ENCODE results near the gene MLX.
"Not testable (repeated sequence)": the region's sequence is repeated elsewhere in the genome, so short reads cannot be mapped to it uniquely, and the experiment has no call there.

The MLX gene

DNA sequence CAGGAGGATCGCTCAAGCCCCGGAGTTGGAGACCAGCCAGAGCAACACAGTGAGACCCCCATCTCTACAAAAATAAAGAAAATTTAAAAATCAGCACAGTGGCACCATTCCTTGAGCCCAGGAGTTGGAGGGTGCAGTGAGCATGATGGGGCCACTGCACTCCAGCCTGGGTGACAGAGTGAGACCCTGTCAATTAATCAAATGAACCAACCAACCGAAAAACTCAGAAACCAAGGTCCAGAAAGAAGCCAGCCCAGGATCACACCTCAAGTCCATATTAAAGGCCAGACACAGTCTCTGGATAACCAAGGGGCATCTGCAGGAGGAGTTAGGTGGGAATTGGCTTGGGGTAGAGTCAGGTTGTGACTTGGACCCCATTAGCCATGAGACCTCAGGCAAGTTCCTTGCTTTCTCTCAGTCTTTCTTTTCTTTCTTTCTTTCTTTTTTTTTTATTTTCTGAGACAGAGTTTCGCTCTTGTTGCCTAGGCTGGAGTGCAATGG, 11.7 kb upstream of the MLX start:
- DNase-seq (ENCODE audit: low read depth in 1 of 2, low spot score in 1 of 2), result no peak

DNA sequence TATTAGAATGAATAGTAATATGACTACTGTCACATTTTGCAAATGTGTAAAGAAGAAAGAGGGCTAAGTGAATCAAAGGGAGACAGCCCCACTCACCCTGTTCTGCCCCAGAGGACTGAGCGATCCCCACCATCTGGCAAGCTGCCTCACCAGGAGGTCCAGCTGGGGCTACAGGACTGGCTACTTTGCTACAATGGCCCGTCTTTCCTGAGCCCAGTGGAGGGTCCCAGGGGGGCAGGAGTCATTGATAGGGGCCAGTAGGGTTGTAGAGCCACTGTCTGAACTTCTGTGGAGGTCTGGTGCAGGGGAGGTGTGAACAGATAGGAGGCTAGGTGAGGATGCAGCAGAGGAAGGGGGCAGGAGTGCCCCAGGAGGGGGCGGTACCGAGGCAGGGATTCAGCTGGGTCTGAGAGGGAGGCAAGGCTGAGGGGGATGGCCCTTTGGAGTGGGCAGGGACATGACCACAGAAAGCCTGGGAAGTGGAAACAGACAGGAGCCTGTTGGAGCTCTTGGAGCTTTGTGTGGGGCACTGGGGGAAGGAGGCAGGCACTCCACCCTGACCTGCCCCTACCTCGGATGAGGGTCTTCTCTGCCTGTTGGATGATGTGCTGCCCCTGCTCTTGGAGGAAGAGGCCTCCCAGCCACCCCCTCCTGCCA, 10.8 kb upstream of the MLX start:
- DNase-seq (ENCODE audit: low read depth in 1 of 2, low spot score in 1 of 2), result not testable (repeated sequence)

DNA sequence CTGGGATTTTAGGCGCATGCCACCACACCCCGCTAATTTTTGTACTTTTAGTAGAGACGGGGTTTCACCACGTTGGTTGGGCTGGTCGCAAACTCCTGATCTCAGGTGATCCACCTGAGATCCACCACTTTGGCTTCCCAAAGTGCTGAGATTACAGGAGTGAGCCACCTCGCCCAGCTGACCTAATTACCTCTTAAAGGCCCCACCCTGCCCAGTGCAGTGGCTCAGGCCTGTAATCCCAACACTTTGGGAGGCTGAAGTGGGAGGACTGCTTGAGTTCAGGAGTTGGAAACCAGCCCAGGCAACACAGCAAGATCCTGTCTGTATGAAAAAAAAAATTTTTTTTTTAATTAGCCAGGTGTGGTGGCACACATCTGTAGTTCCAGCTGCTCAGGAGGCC, 7.8 kb upstream of the MLX start:
- DNase-seq (ENCODE audit: low read depth in 1 of 2, low spot score in 1 of 2), result no peak

- DNase-seq (ENCODE audit: low read depth in 1 of 2, low spot score in 1 of 2), result no peak
Observed at GRCh38 chr17:42560246-42560645, 6.7 kb upstream of the MLX start.

DNA sequence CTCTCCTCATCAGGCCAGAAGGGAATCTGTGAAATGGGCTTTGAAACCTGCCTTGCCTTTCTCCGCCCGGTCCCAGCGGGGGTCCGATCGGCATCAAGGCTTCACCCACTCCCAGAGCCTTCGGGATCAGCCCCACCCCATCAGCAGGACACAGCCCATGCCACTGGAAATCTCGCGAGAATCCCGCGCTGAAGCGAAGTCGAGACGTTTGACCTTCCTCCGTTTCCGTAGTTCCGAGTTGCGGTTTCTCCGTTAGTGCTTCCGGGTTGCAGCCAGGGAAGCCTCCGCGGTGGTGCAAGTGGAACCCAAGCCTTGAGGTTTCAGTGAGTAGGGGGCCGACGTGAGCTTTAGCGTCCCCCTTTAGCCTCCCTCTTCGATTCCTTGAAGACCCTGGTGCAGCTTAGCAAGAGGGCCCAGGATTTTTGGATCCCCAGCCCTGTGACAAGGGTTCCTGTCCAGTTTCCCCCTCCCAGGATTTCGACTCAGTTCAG, 5.0 kb upstream of the MLX start, which contains the start of gene COASY:
Gene COASY (plus strand): TSS at position 252 of the 491 bp plus-strand sequence. CDS start 475 bp downstream, outside the sequence.
- DNase-seq (ENCODE audit: low read depth in 1 of 2, low spot score in 1 of 2), result peak; percentile 77 to 79

- no peak for DNase-seq (ENCODE audit: low read depth in 1 of 2, low spot score in 1 of 2)
Observed at GRCh38 chr17:42562388-42563142, 4.3 kb upstream of the MLX start.

DNA sequence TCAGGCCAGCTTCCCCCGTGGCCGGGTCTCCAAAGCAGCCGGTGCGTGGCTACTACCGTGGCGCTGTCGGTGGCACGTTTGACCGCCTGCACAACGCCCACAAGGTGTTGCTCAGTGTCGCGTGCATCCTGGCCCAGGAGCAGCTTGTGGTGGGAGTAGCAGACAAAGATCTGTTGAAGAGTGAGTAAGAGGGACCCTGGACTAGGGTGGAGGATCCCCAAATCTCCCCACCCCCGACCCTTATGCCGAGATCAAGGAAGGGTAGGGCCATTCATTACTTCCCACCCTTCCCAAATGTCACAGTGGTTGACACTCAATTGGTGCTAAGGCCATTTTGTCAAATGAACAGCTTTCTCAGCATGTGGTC, 3.8 kb upstream of the MLX start:
- no peak for DNase-seq (ENCODE audit: low read depth in 1 of 2, low spot score in 1 of 2)

DNA sequence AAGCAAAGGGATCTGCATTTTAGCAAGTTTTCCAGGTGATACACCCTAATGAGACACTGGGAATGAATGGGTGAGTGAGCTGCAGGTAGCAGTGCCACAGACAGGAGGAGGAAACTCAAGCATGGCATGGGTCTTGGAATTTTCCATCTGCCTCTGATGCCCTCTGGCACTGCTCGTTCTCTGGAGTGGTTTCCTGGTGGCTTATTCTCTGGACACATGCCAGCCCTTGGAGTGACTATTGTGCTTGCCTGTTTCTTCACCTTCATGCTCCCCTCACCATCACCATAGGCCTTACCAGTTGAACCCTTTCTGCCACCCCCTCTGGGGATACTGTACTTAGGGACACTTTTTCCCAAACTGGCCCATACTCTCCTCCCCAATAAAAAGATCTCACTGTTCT, 3.4 kb upstream of the MLX start:
- DNase-seq (ENCODE audit: low read depth in 1 of 2, low spot score in 1 of 2), result no peak

DNA sequence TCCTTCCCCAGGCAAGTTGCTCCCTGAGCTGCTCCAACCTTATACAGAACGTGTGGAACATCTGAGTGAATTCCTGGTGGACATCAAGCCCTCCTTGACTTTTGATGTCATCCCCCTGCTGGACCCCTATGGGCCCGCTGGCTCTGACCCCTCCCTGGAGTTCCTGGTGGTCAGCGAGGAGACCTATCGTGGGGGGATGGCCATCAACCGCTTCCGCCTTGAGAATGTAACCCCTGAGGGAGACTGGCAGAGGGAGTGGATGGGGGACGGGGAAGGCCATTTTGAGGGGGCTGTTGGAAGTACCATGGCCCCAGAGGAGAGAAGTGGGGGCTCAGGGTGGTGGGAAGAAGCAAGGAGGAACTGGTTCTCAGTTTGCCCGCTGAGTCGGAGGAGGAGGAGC, 3.0 kb upstream of the MLX start:
- DNase-seq (ENCODE audit: low read depth in 1 of 2, low spot score in 1 of 2), result no peak

- DNase-seq (ENCODE audit: low read depth in 1 of 2, low spot score in 1 of 2), result no peak
Observed at GRCh38 chr17:42564815-42565522, 1.9 kb upstream of the MLX start.

GRCh38 chr17:42565523-42566214, 1.2 kb upstream of the MLX start:
- no peak for DNase-seq (ENCODE audit: low read depth in 1 of 2, low spot score in 1 of 2)

GRCh38 chr17:42566215-42566882, 551 bp upstream of the MLX start:
- DNase-seq (ENCODE audit: low read depth in 1 of 2, low spot score in 1 of 2), result no peak

DNA sequence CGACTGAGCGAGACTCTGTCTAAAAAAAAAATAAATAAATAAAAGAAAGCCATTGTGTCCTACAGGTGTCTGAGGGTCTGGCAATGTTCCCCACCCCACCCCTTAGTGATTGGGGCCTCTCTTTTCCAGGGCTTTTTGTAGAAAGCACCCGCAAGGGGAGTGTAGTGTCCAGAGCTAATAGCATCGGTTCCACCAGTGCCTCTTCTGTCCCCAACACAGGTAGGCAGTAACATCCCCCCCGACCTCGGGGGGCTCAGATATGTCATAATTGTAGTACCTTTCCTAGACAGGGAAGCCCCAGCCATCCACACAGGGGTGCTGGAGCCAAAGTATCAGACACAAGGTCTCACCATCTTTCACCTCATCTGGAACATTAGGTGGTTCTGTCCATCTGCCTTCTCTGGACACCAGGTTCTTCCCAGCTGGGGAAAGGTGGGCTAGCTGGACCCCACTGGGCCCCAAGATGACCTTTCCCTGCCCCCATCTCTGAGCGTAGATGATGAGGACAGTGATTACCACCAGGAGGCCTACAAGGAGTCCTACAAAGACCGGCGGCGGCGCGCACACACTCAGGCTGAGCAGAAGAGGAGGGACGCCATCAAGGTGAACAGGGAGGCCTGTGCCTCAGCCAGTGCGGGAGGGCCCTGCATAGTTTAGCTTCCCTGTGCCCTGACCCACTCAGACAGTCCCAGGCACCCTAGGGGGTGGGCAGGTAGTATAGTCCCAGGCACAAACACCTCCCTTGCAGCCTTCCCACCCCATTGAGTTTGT, 1.6 kb downstream of the MLX start:
- DNase-seq (ENCODE audit: low read depth in 1 of 2, low spot score in 1 of 2), result no peak

DNA sequence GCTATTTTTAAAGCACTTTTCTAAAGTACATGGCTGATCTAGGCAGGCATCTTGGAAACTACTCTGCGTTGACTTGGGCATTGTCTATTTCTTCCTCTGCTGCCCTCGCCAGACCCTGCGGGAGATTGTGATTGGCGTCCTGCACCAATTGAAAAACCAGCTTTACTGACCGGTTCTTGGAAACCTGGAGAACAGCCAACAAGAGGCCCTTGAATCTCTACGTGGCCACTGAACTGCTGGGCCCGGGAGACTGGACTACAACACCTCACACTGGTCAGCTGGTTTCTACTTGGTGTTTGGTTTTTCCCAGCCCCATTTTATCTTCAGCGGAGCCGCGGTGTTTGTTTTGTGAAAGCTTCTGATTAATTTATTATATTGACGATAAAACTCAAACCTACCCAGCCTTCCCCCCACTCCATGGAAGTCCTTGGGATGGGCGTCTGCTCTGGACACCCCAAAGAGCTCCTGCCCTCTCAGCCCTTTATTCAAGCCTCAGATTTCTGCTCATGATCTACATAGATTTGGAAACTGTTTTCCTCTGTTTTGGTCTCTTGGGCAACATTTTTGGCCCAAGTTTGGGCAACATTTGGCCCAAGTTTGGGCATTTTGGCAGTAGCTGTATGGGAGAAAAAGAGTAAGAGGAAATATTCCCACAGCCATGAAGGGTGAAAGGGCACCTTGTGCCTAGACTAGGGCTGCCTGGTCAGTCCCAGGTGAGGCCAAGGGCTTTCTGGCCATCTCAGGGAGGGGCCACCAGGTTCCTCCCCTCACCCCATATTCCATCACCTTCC, 4.7 kb downstream of the MLX start:
- DNase-seq (ENCODE audit: low read depth in 1 of 2, low spot score in 1 of 2), result no peak

DNA sequence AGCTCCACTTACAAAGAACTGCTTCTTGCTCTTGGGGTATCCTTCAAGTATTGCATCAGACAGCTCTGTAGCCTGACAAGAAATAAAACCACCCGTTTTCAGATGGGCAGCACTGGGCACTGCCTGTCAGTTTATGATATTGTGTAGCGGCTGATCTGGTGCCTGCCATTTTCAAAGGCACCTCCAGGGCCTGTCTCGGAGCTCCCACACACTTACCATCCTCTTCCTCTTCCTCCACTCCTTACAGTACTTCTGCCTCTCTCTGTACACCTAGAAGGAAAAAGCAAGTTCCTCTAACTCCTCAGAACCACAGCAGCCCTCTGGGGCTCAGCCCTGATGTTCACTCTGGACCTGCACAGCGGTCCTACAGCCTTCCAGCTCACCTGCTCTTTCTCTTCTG, 6.2 kb downstream of the MLX start:
- DNase-seq (ENCODE audit: low read depth in 1 of 2, low spot score in 1 of 2), result no peak

GRCh38 chr17:42574463-42574862, 7.6 kb downstream of the MLX start:
- DNase-seq (ENCODE audit: low read depth in 1 of 2, low spot score in 1 of 2), result no peak

GRCh38 chr17:42577140-42577531, 10.2 kb downstream of the MLX start:
- no peak for DNase-seq (ENCODE audit: low read depth in 1 of 2, low spot score in 1 of 2)

DNA sequence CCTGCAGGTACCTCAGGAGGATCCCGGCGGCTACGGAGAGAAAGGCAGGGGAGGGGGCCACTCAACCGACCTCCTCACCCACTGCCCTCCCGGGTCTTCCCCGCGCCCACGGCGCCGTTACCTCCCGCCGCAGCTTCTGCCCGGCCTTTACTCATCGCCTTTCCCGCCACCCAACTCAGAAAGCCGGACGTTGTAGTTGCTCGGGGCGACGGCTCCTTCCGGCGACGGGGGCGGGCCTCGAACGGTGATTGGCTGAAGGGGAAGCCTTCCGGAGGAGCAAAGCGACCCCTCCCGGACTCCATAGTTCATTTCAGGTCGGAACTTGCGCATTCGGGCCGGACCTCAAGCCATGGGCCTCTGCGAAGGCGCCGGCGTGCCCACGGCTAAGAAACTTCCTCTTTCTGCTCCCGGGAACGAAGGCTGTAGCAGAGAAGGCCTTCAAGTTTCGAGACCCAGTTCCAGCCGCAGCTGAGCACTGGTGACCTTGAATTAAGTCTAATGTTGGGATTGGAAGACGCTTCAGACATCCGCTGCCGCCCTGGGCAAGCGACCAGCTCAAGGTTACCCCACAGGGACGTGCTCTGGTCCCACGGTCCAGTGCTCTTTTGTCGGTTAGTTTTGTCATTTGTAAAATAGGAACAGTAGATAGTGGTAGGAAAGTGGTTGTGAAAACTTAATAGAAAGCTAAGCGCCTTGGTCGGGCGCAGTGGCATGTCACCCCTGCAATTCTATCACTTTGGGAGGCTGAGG, 10.8 kb downstream of the MLX start, which contains the start of gene PSMC3IP:
Gene PSMC3IP (minus strand): TSS at position 198 of the 750 bp plus-strand sequence. CDS start 43 bp downstream, at position 155.
- DNase-seq (ENCODE audit: low read depth in 1 of 2, low spot score in 1 of 2), result peak; percentile 79 to 89
